SK-N-SH (cell line): Measurements from ENCODE around the gene CXorf49.
"Not testable (repeated sequence)": the region's sequence is repeated elsewhere in the genome, so short reads cannot be mapped to it uniquely, and the experiment has no call there.

Experiments
- CHD2 ChIP-seq: fragments of 150-350 bp; IDR thresholded peaks from 2 replicates; pipeline ENCODE4 v1.6.1; 2018; ENCODE audit warnings: low read length; ENCODE audit not compliant: partially characterized antibody
- CTCF ChIP-seq: fragments of 200-600 bp; sonication (generic); IDR thresholded peaks from 2 replicates; pipeline ENCODE4 v1.6.1; 2017; ENCODE audit warnings: antibody characterized with exemption, mild to moderate bottlenecking, moderate library complexity
- EP300 ChIP-seq, 2 experiments: IDR thresholded peaks; 2 replicates each; pipeline versions ENCODE4 v1.4.0 to v1.6.1; 2012; ENCODE audit warnings: borderline replicate concordance in 1 of 2, low read depth in 1 of 2, low read length in 1 of 2
- EZH2phosphoT487 ChIP-seq: fragments of 200-600 bp; sonication (generic); IDR thresholded peaks from 2 replicates; pipeline ENCODE4 v1.6.1; 2017; ENCODE audit warnings: low read depth, mixed run types, mild to moderate bottlenecking, antibody characterized with exemption, moderate library complexity, borderline replicate concordance
- FOXM1 ChIP-seq: IDR thresholded peaks from 2 replicates; pipeline ENCODE4 v1.4.0; 2012; ENCODE audit warnings: low read depth, mild to moderate bottlenecking
- MAX ChIP-seq: IDR thresholded peaks from 2 replicates; pipeline ENCODE4 v1.4.0; 2012; ENCODE audit warnings: low read depth
- MEF2A ChIP-seq: IDR thresholded peaks from 2 replicates; pipeline ENCODE4 v1.4.0; 2012; ENCODE audit warnings: low read depth, borderline replicate concordance
- POLR2AphosphoS5 ChIP-seq: IDR thresholded peaks from 2 replicates; pipeline ENCODE4 v1.6.1; 2012; ENCODE audit warnings: low read depth, low read length
- RAD21 ChIP-seq: IDR thresholded peaks from 2 replicates; pipeline ENCODE4 v1.6.1; 2012; ENCODE audit warnings: mild to moderate bottlenecking, low read length
- RFX5 ChIP-seq: IDR thresholded peaks from 2 replicates; pipeline ENCODE4 v1.6.1; 2012; ENCODE audit warnings: mild to moderate bottlenecking, improper control_type of control experiment, low read length
- SIN3A ChIP-seq: IDR thresholded peaks from 2 replicates; pipeline ENCODE4 v1.6.1; 2012; ENCODE audit warnings: low read depth, mild to moderate bottlenecking, low read length, moderate library complexity, borderline replicate concordance
- TCF12 ChIP-seq: IDR thresholded peaks from 2 replicates; pipeline ENCODE4 v1.4.0; 2012
- TF ChIP-seq, protein P1 (sequence below): fragments of 150-350 bp; IDR thresholded peaks from 2 replicates; pipeline ENCODE4 v1.6.1; 2016; ENCODE audit warnings: mild to moderate bottlenecking, low read depth, low read length

DNA sequence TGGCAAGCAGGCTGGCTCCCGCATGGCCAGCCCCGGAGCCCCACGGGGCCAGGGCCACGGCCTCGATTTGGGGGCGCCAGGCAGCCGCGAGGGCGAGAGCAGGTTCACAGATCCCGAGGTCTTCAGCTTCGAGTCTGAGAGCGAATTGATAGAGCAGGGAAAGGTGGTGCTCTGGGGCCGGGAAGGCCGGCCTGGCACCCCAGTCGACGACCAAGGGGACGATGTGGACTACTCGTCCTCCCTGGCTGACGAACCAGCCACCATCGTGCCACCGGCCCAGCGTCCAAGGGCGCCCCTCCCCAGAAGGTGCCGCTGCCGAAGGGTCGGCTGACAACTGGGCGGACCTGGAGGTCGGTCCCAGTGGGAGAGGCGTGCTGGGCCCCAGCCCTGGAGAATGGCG lies 1.1 kb upstream of the CXorf49 start:
- not testable (repeated sequence) for TF ChIP-seq POLR2AphosphoS5; RFX5; CTCF; RAD21; MAX; MEF2A; FOXM1; EZH2phosphoT487; EP300 (IDR thresholded peaks at IDR 0.05; ENCODE audit: borderline replicate concordance in 1 of 2, low read depth in 1 of 2, low read length in 1 of 2); SIN3A; CHD2; TCF12
- TF ChIP-seq, protein P1, sequence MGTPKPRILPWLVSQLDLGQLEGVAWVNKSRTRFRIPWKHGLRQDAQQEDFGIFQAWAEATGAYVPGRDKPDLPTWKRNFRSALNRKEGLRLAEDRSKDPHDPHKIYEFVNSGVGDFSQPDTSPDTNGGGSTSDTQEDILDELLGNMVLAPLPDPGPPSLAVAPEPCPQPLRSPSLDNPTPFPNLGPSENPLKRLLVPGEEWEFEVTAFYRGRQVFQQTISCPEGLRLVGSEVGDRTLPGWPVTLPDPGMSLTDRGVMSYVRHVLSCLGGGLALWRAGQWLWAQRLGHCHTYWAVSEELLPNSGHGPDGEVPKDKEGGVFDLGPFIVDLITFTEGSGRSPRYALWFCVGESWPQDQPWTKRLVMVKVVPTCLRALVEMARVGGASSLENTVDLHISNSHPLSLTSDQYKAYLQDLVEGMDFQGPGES, result not testable (repeated sequence)
